ENCODE data around the gene PNMA6E.

Gene PNMA6E

GRCh38 chrX:153349952-153350351, 51.2 kb downstream of the PNMA6E start:
- DNase-seq (ENCODE audit: low read depth): no peak

DNA sequence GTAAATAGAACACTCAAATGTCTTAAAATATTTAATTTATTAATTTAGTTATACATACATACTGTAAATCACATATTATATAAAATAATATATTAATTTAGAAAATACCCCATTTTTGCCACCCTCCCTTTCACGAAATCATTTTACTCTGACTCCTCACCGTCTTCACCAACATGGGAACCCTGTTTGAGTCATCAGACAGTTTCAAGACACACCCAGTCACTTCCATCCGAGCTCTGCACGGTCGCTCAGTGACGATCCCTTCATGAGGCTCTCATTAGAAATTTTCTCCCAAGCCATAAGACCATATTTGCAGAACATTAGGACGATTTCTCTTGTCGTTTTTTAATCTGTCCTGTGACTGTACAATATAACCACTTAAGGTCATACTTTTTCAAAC, 52.7 kb downstream of the PNMA6E start:
- no peak for DNase-seq (ENCODE audit: low read depth)

GRCh38 chrX:153347530-153347929, 53.6 kb downstream of the PNMA6E start:
- DNase-seq (ENCODE audit: low read depth): no peak
